ENCODE data around the gene PHC2.

DNA sequence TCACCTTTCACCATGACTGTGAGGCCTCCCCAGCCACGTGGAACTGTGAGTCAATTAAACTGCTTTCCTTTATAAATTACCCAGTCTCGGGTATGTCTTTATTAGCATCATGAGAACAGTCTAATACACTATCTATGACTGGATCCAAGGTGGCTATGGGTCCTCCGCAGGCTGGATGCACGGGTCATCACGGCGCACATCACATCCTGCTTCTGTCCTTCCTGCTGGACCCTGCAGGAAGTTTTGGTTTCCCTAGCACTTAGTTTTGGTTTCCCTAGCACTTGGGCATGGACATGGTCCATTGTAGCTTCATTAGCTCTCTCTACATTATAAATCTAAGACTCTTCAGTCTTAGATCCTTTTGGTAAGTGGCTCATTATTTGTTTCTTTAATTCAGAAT lies 14.2 kb upstream of the PHC2 start:
- TF ChIP-seq, protein P1, sequence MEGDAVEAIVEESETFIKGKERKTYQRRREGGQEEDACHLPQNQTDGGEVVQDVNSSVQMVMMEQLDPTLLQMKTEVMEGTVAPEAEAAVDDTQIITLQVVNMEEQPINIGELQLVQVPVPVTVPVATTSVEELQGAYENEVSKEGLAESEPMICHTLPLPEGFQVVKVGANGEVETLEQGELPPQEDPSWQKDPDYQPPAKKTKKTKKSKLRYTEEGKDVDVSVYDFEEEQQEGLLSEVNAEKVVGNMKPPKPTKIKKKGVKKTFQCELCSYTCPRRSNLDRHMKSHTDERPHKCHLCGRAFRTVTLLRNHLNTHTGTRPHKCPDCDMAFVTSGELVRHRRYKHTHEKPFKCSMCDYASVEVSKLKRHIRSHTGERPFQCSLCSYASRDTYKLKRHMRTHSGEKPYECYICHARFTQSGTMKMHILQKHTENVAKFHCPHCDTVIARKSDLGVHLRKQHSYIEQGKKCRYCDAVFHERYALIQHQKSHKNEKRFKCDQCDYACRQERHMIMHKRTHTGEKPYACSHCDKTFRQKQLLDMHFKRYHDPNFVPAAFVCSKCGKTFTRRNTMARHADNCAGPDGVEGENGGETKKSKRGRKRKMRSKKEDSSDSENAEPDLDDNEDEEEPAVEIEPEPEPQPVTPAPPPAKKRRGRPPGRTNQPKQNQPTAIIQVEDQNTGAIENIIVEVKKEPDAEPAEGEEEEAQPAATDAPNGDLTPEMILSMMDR (conservative IDR thresholded peaks at IDR 0.05; ENCODE audit: low read length), result no peak
- no peak for TF ChIP-seq EZH2phosphoT487 (IDR thresholded peaks at IDR 0.05; ENCODE audit: borderline replicate concordance)
